Prostate gland (tissue), 2 donors: ENCODE results near the gene KRTAP13-3. TPM values are rescaled to one million over a fixed set of nuclear protein-coding genes. Genes with fewer than 3 reads are reported as not detected.

Experiments used
- DNase-seq: peaks from one replicate; pipeline ENCODE4 v3.0.0-alpha.2; 2019; ENCODE audit warnings: low spot score
- H3K27ac ChIP-seq, 2 donors: fragments of 200-600 bp; sonication (generic); 2 replicates each; pipeline ENCODE4 v1.5.1; 2017 to 2019
- H3K27me3 ChIP-seq: fragments of 200-600 bp; sonication (generic); replicated peaks from 2 replicates; pipeline ENCODE4 v1.5.1; 2019; ENCODE audit not compliant: insufficient read depth
- H3K36me3 ChIP-seq, 2 donors: fragments of 200-600 bp; sonication (generic); 1 replicate in 1 of 2; 2 replicates in 1 of 2; pipeline versions ENCODE4 v1.5.1 to v1.8.1; 2017 to 2019
- H3K4me1 ChIP-seq: fragments of 200-600 bp; sonication (generic); replicated peaks from 2 replicates; pipeline ENCODE4 v1.5.1; 2019
- H3K4me3 ChIP-seq, 2 donors: fragments of 200-600 bp; sonication (generic); 2 replicates each; pipeline ENCODE4 v1.5.1; 2017 to 2019
- H3K9me3 ChIP-seq: fragments of 200-600 bp; sonication (generic); 2 replicates; pipeline ENCODE4 v1.5.1; 2017
- POLR2A ChIP-seq: fragments of 450-650 bp; IDR thresholded peaks from one replicate; pipeline ENCODE4 v1.6.1; 2016; ENCODE audit warnings: antibody characterized with exemption, mild to moderate bottlenecking
- POLR2AphosphoS5 ChIP-seq: sonication (generic); formaldehyde crosslinking; IDR thresholded peaks from one replicate; pipeline ENCODE4 v1.6.1; 2017; ENCODE audit warnings: antibody characterized with exemption
- WGBS: methylation state at CpG from one replicate; pipeline ENCODE4 v1.1.5; 2018; 5-methylcytosine and 5-hydroxymethylcytosine counted together
- intact Hi-C: fragments of 100-400 bp; cut with DNase I; formaldehyde crosslinking; loops from one replicate; pipeline ENCODE4 v1.14.2; 2022
- total RNA-seq, 2 donors: library from RNA; depleted of rRNA; stranded (reverse); fragments of >200 nt; gene quantifications; one replicate each; pipeline ENCODE4 v1.1.0, GENCODE V29; 2016
- TF ChIP-seq, protein P1 (sequence below), 4 experiments: fragments of 200-600 bp in 2 of 4; fragments of 450-650 bp in 2 of 4; sonication (generic) in 2 of 4; IDR thresholded peaks; 1 replicate in 3 of 4; 2 replicates in 1 of 4; pipeline ENCODE4 v1.5.1; 2016 to 2019; ENCODE audit warnings: antibody characterized with exemption in 4 of 4, mild to moderate bottlenecking in 2 of 4, moderate library complexity in 2 of 4

The KRTAP13-3 gene, protein sequence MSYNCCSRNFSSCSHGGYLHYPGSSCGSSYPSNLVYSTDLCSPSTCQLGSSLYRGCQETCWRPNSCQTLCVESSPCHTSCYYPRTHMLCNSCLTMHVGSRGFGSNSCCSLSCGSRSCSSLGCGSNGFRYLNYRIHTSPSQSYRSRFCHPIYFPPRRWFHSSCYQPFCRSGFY
- total RNA-seq: not detected

GRCh38 chr21:30425826-30426225, at the start of gene KRTAP13-3:
KRTAP13-3 (minus strand) TSS chr21:30425926; CDS start chr21:30425912, 14 bp downstream.
- Histone ChIP-seq H3K4me1 (no peaks in the 10 kb centered on the region), H3K27me3 (no peaks in the 10 kb centered on the region), H3K4me3 (no peak within 1 kb of the TSS), H3K27ac (no peak within 1 kb of the TSS), H3K36me3 (no peaks in the 10 kb centered on the region), H3K9me3 (no peaks in the 10 kb centered on the region)
- TF ChIP-seq, protein P1, sequence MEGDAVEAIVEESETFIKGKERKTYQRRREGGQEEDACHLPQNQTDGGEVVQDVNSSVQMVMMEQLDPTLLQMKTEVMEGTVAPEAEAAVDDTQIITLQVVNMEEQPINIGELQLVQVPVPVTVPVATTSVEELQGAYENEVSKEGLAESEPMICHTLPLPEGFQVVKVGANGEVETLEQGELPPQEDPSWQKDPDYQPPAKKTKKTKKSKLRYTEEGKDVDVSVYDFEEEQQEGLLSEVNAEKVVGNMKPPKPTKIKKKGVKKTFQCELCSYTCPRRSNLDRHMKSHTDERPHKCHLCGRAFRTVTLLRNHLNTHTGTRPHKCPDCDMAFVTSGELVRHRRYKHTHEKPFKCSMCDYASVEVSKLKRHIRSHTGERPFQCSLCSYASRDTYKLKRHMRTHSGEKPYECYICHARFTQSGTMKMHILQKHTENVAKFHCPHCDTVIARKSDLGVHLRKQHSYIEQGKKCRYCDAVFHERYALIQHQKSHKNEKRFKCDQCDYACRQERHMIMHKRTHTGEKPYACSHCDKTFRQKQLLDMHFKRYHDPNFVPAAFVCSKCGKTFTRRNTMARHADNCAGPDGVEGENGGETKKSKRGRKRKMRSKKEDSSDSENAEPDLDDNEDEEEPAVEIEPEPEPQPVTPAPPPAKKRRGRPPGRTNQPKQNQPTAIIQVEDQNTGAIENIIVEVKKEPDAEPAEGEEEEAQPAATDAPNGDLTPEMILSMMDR (IDR thresholded peaks at IDR 0.05): no peak
- TF ChIP-seq POLR2A: no peak
- TF ChIP-seq POLR2AphosphoS5: no peak
- no peak for DNase-seq
- WGBS: 83% methylated on average over 5 of the region's 5 CpGs
- intact Hi-C loops: no loop called here

DNA sequence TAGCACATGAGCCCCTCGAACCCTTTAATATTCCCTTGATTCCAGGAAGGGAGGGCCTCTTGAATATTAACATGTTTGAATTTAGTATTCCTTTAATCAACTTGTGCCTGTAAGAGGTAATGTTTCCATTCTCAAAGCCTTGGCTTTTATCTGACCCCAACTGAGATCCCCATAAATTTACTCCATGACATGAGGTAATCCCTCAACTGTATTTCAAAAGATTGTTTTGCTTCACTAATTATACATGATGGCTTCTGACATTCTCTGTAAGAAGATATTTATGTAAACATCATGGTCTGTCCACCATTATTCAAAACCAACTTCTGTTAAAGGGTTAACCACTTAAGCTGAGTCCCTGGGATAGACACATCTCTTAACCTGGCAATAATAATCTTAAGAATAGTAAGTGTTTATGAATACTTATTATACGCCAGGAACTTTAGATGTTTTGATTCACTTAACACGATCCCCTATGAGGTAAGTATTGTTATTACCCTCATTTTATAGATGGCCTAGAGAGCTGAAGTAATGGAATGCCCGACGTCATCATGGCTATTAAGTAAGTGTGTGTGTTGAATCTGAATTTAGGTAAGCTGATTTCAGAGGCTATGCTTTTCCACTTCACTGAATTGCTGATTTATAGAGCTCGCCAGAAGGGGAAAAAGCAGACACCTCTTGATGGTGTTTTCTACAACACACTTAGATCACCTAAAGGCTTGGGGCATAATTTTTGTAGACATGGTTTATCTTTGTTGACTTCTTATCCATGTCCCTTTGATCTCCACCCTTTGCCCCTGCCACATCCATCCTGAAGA, 43.4 kb upstream of the KRTAP13-3 start:
- H3K4me3 ChIP-seq: no peak overlapping the region
- no peak for DNase-seq
- H3K9me3 ChIP-seq: no peaks in the 10 kb centered on the region
- 65% methylated on average over 6 of the region's 6 CpGs for WGBS
- no peaks in the 10 kb centered on the region for H3K4me1 ChIP-seq
- H3K36me3 ChIP-seq: no peaks in the 10 kb centered on the region
- intact Hi-C loops: no loop called here
- H3K27ac ChIP-seq: no peak overlapping the region
- TF ChIP-seq POLR2A (no peak), POLR2AphosphoS5 (no peak)
- TF ChIP-seq, protein P1 (IDR thresholded peaks at IDR 0.05): no peak
- H3K27me3 ChIP-seq: no peaks in the 10 kb centered on the region

GRCh38 chr21:30463713-30464112, 38.0 kb upstream of the KRTAP13-3 start:
- WGBS: 58% methylated on average over 3 of the region's 3 CpGs
- no peaks in the 10 kb centered on the region for H3K27me3 ChIP-seq
- no peak overlapping the region for H3K27ac ChIP-seq
- TF ChIP-seq POLR2AphosphoS5 (no peak), POLR2A (no peak)
- TF ChIP-seq, protein P1 (IDR thresholded peaks at IDR 0.05): peak in 3 of 4 experiments; percentile 25 to 51 (median 47)
- no peaks in the 10 kb centered on the region for H3K4me1 ChIP-seq
- no peaks in the 10 kb centered on the region for H3K9me3 ChIP-seq
- no peaks in the 10 kb centered on the region for H3K36me3 ChIP-seq
- H3K4me3 ChIP-seq: no peak overlapping the region
- DNase-seq: no peak
- intact Hi-C loops: no loop called here

GRCh38 chr21:30448514-30448913, 22.8 kb upstream of the KRTAP13-3 start:
- intact Hi-C loops: no loop called here
- WGBS: 96% methylated on average over 3 of the region's 3 CpGs

More at GRCh38 chr21:30448514-30448913, 22.8 kb upstream of the KRTAP13-3 start:
- H3K27ac ChIP-seq: no peak overlapping the region
- no peaks in the 10 kb centered on the region for H3K36me3 ChIP-seq
- no peaks in the 10 kb centered on the region for H3K4me1 ChIP-seq
- H3K9me3 ChIP-seq: no peaks in the 10 kb centered on the region
- DNase-seq: no peak
- TF ChIP-seq POLR2A (no peak), POLR2AphosphoS5 (no peak)
- TF ChIP-seq, protein P1 (IDR thresholded peaks at IDR 0.05): no peak
- no peak overlapping the region for H3K4me3 ChIP-seq
- no peaks in the 10 kb centered on the region for H3K27me3 ChIP-seq
